IPS-18a (cell line): Measurements from ENCODE around the gene KCNJ14.
"Not testable (repeated sequence)": the region's sequence is repeated elsewhere in the genome, so short reads cannot be mapped to it uniquely, and the experiment has no call there.

ENCODE experiments used
- H3K27ac ChIP-seq: one replicate; pipeline ENCODE4 v1.5.1; 2013; ENCODE audit warnings: low read length
- H3K27me3 ChIP-seq: one replicate; pipeline ENCODE4 v1.6.1; 2013; ENCODE audit warnings: mild to moderate bottlenecking, low read length; ENCODE audit not compliant: control insufficient read depth, insufficient read depth
- H3K36me3 ChIP-seq: one replicate; pipeline ENCODE4 v1.6.1; 2013; ENCODE audit warnings: low read depth, low read length; ENCODE audit not compliant: control insufficient read depth
- H3K4me1 ChIP-seq: one replicate; pipeline ENCODE4 v1.6.1; 2013; ENCODE audit warnings: low read depth, low read length; ENCODE audit not compliant: control insufficient read depth
- H3K4me3 ChIP-seq: one replicate; pipeline ENCODE4 v1.5.1; 2013; ENCODE audit warnings: low read length
- H3K9ac ChIP-seq: one replicate; pipeline ENCODE4 v1.6.1; 2013; ENCODE audit warnings: mild to moderate bottlenecking, low read length, moderate library complexity
- H3K9me3 ChIP-seq: one replicate; pipeline ENCODE4 v1.6.1; 2013; ENCODE audit warnings: low read depth, low read length; ENCODE audit not compliant: control insufficient read depth

KCNJ14 gene

DNA sequence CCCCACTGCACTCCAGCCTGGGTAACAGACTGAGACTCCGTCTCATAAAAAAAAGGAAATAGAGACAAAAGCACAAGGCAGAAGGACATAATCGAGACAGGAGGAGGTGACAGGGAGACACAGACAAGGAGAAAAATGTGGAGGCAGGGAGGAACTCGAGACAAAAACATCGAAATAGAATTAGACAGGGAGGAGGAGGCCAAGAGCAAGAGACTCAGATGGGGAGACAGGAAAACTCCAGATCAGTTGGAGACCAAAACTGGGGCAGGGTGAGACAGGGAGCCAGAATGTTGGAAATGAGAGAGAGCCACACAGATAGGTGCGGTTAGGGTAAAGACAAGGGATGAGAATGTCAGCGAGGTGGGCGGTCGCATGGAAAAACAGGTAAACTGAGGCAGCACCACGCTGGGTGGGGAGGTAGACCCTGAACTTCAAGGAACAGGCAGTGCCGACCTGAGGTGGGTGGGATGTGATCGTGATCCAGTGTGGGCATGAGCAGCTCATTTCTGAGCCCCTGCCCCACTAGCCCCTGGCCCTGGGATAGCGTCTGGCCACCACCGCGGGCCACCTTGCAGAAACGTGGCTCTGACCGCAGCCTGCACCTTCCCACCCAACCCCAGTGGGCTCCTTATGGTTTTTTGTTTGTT, 29.0 kb downstream of the KCNJ14 start:
- H3K9me3 ChIP-seq: no peaks in the 10 kb centered on the region
- H3K27ac ChIP-seq: no peak overlapping the region
- no peaks in the 10 kb centered on the region for H3K27me3 ChIP-seq
- no peak overlapping the region for H3K4me3 ChIP-seq
- no peaks in the 10 kb centered on the region for H3K4me1 ChIP-seq
- no peak overlapping the region for H3K9ac ChIP-seq
- peaks cover 8% of the 10 kb centered on the region for H3K36me3 ChIP-seq

DNA sequence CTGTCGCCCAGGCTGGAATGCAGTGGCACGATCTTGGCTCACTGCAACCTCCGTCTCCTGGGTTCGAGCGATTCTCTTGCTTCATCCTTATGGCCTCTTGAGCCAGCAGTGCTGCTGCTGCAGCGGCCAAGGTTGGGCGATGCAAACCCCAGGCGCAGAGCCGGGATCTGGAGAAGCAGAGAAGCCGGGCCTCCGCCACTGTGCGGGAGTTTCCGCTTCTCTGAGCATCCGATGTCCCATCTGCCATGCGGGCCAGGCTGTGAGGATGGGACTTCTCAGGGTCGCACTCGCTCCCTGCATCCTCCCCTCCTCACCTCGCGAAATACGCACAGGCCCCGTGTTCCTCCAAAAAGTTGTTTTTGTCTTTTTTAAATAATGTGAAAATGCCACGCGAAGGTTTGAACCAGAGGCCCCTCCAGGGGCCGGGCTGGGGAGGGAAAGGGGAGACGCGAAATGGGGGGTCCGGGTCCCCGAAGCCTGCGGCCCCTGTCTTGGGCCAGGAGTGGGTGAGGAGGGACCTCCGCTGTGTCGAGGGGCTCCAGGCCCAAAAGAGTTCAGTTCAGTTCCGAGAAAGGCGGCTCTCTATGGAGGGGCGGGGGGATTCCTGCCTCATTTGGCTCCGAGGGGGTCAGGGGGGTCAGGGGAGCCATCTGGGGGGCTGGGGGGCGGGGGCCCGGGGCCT, 29.7 kb downstream of the KCNJ14 start:
- H3K9ac ChIP-seq: no peak overlapping the region
- H3K9me3 ChIP-seq: no peaks in the 10 kb centered on the region
- no peak overlapping the region for H3K4me3 ChIP-seq
- peaks cover 2% of the 10 kb centered on the region for H3K27me3 ChIP-seq
- H3K36me3 ChIP-seq: peaks cover 4% of the 10 kb centered on the region
- no peak overlapping the region for H3K27ac ChIP-seq
- no peaks in the 10 kb centered on the region for H3K4me1 ChIP-seq

DNA sequence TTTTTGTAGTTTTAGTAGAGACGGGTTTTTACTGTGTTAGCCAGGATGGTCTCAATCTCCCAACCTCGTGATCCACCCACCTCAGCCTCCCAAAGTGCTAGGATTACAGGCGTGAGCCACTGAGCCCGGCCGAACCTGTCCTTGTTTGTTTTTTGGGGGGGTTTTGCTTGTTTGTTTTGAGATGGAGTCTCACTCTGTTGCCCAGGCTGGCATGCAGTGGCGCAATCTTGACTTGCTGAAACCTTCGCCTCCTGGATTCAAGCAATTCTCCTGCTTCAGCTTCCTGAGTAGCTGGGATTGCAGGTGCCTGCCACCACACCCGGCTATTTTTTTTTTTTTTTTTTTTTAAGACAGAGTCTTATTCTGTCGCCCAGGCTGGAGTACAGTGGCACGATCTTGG, 31.3 kb downstream of the KCNJ14 start:
- not testable (repeated sequence) for H3K27me3 ChIP-seq, H3K36me3 ChIP-seq, H3K9ac ChIP-seq, H3K27ac ChIP-seq, H3K4me3 ChIP-seq, H3K4me1 ChIP-seq, H3K9me3 ChIP-seq

DNA sequence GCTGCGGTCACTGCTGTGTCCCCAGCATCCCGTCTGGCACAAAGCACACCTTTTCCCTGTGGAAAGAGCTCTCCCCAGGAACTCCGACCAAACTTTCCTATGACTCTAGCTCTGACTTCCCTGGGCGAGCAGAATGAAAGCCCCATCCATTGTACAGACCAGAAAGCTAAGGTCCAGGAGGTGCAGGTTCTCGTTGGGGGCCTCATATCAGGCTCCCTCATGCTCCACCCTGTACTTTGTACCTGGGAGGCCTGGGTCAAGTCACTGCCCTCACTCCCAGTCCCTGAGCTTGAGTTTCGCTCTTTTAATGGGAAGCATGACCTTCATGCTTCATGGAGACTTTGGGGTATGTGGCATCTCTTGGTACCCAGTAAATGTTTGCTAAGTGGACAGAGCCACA, 32.2 kb downstream of the KCNJ14 start:
- no peak overlapping the region for H3K9ac ChIP-seq
- no peaks in the 10 kb centered on the region for H3K36me3 ChIP-seq
- no peak overlapping the region for H3K4me3 ChIP-seq
- no peak overlapping the region for H3K27ac ChIP-seq
- peaks cover 13% of the 10 kb centered on the region for H3K4me1 ChIP-seq
- H3K27me3 ChIP-seq: peaks cover 9% of the 10 kb centered on the region
- H3K9me3 ChIP-seq: no peaks in the 10 kb centered on the region

DNA sequence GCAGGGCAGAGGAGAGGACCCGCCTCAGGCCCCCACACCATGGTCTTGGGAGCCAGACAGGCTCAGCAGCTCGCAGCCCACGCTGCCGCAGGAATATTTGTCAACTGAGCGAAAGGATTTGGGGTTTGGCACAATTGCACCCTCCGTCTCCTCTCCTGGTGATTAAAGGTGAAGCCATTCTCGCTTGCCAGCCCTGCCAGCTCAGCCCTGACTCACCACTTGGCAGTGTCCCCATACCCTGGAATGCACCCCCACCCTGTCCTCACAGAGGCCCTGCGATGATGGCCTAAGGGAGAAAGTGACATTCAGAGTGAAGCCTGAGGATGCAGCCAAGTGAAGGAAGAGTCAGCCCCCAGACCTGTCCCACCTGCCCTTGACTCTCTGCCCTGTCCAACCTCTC, 32.6 kb downstream of the KCNJ14 start:
- no peak overlapping the region for H3K27ac ChIP-seq
- no peak overlapping the region for H3K4me3 ChIP-seq
- H3K27me3 ChIP-seq: peaks cover 9% of the 10 kb centered on the region
- peaks cover 14% of the 10 kb centered on the region for H3K4me1 ChIP-seq
- H3K36me3 ChIP-seq: no peaks in the 10 kb centered on the region
- H3K9ac ChIP-seq: no peak overlapping the region
- H3K9me3 ChIP-seq: no peaks in the 10 kb centered on the region

DNA sequence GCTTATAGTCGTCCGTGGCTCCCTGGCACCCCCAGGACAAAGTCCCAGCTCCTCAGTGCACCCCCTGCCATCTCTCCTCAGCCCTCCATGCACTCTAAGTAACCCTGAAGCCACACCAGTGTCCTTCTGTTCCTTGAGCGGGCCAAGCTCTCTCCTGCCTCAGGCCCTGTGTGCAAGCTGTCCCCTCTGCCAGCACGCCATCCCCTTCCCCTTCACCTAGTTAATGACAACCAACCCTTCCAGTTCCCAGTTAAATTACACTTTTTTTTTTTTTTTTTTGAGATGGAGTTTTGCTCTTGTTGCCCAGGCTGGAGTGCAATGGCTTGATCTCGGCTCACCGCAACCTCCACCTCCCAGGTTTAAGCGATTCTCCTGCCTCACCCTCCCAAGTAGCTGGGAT, 33.1 kb downstream of the KCNJ14 start:
- not testable (repeated sequence) for H3K27ac ChIP-seq, H3K9ac ChIP-seq

DNA sequence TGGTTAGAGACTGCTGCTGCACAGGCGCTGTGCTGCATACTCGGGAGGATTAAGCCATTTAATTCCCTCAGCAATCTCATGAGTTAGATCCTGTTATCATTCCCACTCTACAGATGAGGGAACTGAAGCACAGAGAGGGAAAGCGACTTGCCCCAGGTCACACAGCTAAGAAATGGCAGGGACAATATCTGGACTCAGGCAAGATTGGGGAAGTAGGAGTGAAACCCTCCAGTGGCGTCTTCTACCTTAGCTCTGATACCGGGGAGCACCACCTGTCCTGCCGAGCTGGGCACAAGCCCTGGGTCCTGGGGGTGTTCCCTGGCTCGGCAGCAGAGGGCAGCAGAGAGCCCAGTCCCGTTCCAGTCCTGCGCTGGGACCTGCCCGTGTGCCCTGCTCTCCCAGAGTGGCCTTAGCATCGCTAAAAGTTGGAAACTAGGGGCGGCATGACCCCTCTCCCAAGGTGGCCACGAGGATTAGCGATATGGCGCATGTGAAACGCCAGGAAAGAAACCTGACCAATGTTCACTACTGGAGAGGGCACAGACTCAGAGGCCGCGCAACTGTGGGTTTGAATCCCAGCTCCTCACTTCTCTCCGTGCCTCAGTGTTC, 34.3 kb downstream of the KCNJ14 start:
- Histone ChIP-seq H3K27ac (no peak overlapping the region), H3K36me3 (no peaks in the 10 kb centered on the region), H3K4me1 (peaks cover 14% of the 10 kb centered on the region), H3K27me3 (peaks cover 16% of the 10 kb centered on the region), H3K9me3 (no peaks in the 10 kb centered on the region), H3K9ac (no peak overlapping the region), H3K4me3 (no peak overlapping the region)

More for the DNA sequence above, 33.1 kb downstream of the KCNJ14 start:
- not testable (repeated sequence) for H3K36me3 ChIP-seq, H3K4me3 ChIP-seq, H3K27me3 ChIP-seq, H3K9me3 ChIP-seq
- peaks cover 14% of the 10 kb centered on the region for H3K4me1 ChIP-seq

DNA sequence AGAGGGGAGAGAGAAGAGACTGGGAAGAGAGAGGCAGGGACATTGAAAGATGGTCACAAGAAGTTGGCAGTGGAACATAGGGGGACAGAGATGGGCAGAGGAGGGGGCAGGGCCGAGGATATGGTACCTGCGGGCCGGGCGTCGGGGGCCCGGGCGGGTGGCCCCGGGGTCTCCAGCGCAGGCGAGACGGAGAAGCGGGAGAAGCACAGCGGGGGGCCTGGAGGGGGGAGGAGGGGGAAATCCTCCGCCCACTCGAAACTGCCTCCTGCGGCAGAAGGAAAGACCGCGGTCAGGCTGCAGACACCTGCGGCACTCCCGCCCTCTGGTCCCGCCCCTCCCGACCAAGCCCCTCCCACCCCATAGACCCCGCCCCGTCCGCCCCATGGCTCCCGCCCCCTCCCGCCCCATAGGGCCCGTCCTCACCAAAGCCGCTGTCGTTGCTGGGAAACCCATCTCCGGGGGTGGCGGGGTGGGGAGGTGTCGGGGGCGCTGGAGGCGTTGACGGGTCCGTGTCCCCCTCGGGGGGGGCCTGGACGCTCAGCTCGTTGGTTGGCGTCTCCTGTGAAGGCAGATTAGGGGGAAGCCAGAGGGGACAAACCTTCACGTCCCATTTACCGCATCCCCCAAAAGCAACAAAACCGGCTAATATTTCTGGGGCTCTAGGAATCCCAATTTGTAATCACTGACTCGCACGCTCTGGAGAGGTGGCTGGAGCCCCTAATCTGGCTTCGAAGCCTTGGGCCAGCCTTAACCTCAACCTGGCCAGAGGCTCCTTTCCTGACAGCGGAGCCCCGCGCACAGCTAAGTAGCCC, 35.8 kb downstream of the KCNJ14 start:
- Histone ChIP-seq H3K9me3 (no peaks in the 10 kb centered on the region), H3K4me3 (peak overlapping the region; percentile 50), H3K27ac (no peak overlapping the region), H3K27me3 (peaks cover 17% of the 10 kb centered on the region), H3K9ac (peak overlapping the region; percentile 45), H3K36me3 (no peaks in the 10 kb centered on the region), H3K4me1 (peaks cover 14% of the 10 kb centered on the region)

DNA sequence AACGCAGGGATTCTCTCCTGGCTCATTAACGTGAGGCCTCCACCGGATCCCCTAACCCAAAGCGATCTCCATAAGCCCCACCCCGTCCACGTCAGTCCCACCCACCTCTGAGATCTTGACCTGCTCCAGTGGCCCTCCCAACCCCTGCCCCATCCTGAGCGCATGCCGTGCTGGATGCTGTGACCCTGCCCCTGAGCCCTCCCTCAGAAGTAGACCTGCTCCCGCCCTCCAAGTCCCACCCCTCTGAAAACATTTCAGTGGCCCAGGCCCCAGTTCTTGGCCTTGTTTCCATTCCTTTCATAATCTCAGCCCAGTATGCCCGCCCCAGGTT, 36.4 kb downstream of the KCNJ14 start:
- Histone ChIP-seq H3K27ac (no peak overlapping the region), H3K4me3 (peak overlapping the region; percentile 50), H3K9me3 (no peaks in the 10 kb centered on the region), H3K27me3 (peaks cover 17% of the 10 kb centered on the region), H3K9ac (peak overlapping the region; percentile 45), H3K4me1 (peaks cover 14% of the 10 kb centered on the region), H3K36me3 (no peaks in the 10 kb centered on the region)

DNA sequence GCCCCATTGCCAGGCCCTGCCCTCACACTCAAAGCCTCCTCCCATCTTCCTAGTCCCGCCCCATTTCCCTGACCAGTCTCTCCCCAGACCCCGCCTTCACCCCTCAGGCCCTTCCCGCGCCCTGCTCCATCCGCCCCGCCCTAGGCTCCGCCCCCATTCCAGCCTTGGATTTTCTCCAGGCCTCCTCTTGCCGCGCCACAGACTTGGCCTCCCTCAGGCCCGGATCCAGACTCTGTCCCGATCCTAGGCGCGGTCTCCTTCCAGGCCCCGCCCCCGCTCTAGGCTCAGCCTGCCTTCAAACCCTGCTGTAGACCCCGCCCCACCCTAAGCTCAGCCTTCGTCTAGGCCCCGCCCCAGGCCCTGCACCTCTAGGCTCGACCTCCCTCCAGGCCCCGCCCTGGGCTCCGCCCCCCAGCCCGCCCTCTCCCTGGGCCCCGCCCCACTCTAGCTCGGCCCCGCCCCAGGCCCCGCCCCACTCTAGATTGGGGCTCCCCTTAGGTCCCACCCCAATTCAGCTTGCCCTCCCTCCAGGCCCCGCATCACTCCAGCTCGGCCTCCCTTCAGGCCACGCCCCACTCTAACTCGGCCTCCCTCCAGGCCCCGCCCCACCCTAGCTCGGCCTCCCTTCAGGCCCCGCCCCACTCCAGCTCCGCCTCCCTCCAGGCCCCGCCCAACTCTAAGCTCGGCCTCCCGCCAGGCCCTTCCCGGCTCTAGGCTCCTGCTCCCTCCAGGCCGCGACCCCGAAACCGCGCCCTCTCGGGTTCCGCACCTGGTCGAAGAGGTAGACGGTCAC, 37.7 kb downstream of the KCNJ14 start:
- no peak overlapping the region for H3K27ac ChIP-seq

More for the DNA sequence above, 37.7 kb downstream of the KCNJ14 start:
- Histone ChIP-seq H3K27me3 (peaks cover 17% of the 10 kb centered on the region), H3K4me1 (peaks cover 14% of the 10 kb centered on the region), H3K4me3 (peak overlapping the region; percentile 54), H3K36me3 (no peaks in the 10 kb centered on the region), H3K9ac (no peak overlapping the region), H3K9me3 (no peaks in the 10 kb centered on the region)
